Loucy (cell line): ENCODE results near the gene INPP5J.

ENCODE experiments used
- H2AFZ ChIP-seq: fragments of 200-600 bp; sonication (generic); 2 replicates; pipeline ENCODE4 v1.6.0; 2016; ENCODE audit warnings: antibody characterized with exemption, mild to moderate bottlenecking, low read length, moderate library complexity
- H3F3A ChIP-seq: fragments of 200-600 bp; 2 replicates; pipeline ENCODE4 v1.6.0; 2016; ENCODE audit warnings: antibody characterized with exemption, low read depth, mild to moderate bottlenecking
- H3K27me3 ChIP-seq: fragments of 200-600 bp; sonication (generic); 2 replicates; pipeline ENCODE4 v1.6.1; 2014; ENCODE audit warnings: low read length, mild to moderate bottlenecking; ENCODE audit not compliant: insufficient read depth, poor library complexity, severe bottlenecking
- H3K36me3 ChIP-seq: fragments of 200-600 bp; sonication (generic); 2 replicates; pipeline ENCODE4 v1.6.1; 2016; ENCODE audit warnings: low read length; ENCODE audit not compliant: insufficient read depth
- H3K4me1 ChIP-seq: fragments of 200-600 bp; sonication (generic); 2 replicates; pipeline ENCODE4 v1.5.1; 2014; ENCODE audit warnings: low read length, mild to moderate bottlenecking; ENCODE audit not compliant: insufficient read depth, poor library complexity, severe bottlenecking
- H3K4me2 ChIP-seq: fragments of 200-600 bp; sonication (generic); 2 replicates; pipeline ENCODE4 v1.6.0; 2014; ENCODE audit warnings: antibody characterized with exemption, low read length, low read depth, mild to moderate bottlenecking; ENCODE audit not compliant: poor library complexity, severe bottlenecking
- H3K4me3 ChIP-seq: fragments of 200-600 bp; sonication (generic); 2 replicates; pipeline ENCODE4 v1.5.1; 2014; ENCODE audit warnings: low read length, mild to moderate bottlenecking, mixed read lengths; ENCODE audit not compliant: poor library complexity, severe bottlenecking
- H3K79me2 ChIP-seq: fragments of 200-600 bp; sonication (generic); 2 replicates; pipeline ENCODE4 v1.6.1; 2014; ENCODE audit warnings: low read length; ENCODE audit not compliant: insufficient read depth
- H3K9ac ChIP-seq: fragments of 200-600 bp; sonication (generic); 2 replicates; pipeline ENCODE4 v1.6.0; 2014; ENCODE audit warnings: mild to moderate bottlenecking, low read depth, low read length, moderate library complexity; ENCODE audit not compliant: poor library complexity, severe bottlenecking
- H3K9me2 ChIP-seq: fragments of 200-600 bp; sonication (generic); replicated peaks from 2 replicates; pipeline ENCODE4 v1.6.1; 2016; ENCODE audit warnings: low read depth, low read length, mixed read lengths
- H3K9me3 ChIP-seq: fragments of 200-600 bp; sonication (generic); 2 replicates; pipeline ENCODE4 v1.6.1; 2014; ENCODE audit warnings: mild to moderate bottlenecking, antibody characterized with exemption, low read length, low read depth; ENCODE audit not compliant: insufficient read depth
- H4K20me1 ChIP-seq: fragments of 200-600 bp; sonication (generic); 2 replicates; pipeline ENCODE4 v1.6.0; 2014; ENCODE audit warnings: antibody characterized with exemption, low read length, mild to moderate bottlenecking; ENCODE audit not compliant: insufficient read depth, poor library complexity, severe bottlenecking
- EZH2phosphoT487 ChIP-seq: fragments of 200-600 bp; IDR thresholded peaks from 2 replicates; pipeline ENCODE4 v1.6.1; 2018; ENCODE audit warnings: antibody characterized with exemption, mild to moderate bottlenecking, moderate library complexity, borderline replicate concordance
- TF ChIP-seq, protein P1 (sequence below): fragments of 200-600 bp; sonication (generic); conservative IDR thresholded peaks from 2 replicates; pipeline ENCODE4 v1.5.1; 2014; ENCODE audit warnings: mild to moderate bottlenecking, antibody characterized with exemption, low read length

INPP5J gene

DNA sequence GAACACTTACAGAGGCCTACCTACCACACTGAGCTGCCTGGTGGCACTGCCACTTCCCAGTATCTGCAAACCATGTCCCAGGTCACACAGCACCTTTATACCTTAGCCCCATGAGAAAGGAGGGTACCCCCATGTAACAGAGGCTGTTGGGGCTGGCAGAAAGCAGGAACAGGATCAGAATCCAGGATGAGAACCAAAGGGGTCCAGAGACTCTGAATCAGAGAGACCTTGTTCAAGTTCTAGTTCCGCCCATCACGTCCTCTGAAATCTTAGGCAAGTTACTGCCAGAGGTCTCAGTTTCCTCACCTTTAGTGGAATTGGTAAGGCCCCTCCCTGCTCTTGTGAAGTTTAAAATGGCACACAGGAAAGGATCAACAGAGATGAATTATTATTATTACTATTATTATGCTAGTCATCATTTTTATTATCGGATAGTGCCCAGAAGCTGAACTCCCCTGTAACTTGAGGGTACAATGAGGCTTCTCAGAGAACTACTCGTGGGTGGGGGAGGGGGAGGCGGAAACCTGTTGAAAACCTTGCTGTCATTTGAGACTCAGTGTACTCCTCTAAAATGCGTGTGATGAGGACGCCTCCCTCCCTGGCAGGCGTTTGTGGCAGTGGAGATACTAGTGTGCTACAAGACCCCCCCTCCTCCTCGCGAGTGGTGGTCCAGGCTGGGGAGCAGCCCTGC lies 24.7 kb upstream of the INPP5J start:
- H3F3A ChIP-seq: no peaks in the 10 kb centered on the region
- H3K9me3 ChIP-seq: no peaks in the 10 kb centered on the region
- H3K79me2 ChIP-seq: no peaks in the 10 kb centered on the region
- H3K27me3 ChIP-seq: no peaks in the 10 kb centered on the region
- no peak for TF ChIP-seq EZH2phosphoT487
- TF ChIP-seq, protein P1, sequence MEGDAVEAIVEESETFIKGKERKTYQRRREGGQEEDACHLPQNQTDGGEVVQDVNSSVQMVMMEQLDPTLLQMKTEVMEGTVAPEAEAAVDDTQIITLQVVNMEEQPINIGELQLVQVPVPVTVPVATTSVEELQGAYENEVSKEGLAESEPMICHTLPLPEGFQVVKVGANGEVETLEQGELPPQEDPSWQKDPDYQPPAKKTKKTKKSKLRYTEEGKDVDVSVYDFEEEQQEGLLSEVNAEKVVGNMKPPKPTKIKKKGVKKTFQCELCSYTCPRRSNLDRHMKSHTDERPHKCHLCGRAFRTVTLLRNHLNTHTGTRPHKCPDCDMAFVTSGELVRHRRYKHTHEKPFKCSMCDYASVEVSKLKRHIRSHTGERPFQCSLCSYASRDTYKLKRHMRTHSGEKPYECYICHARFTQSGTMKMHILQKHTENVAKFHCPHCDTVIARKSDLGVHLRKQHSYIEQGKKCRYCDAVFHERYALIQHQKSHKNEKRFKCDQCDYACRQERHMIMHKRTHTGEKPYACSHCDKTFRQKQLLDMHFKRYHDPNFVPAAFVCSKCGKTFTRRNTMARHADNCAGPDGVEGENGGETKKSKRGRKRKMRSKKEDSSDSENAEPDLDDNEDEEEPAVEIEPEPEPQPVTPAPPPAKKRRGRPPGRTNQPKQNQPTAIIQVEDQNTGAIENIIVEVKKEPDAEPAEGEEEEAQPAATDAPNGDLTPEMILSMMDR: no peak
- H3K4me1 ChIP-seq: no peaks in the 10 kb centered on the region
- H3K4me2 ChIP-seq: no peak overlapping the region
- no peaks in the 10 kb centered on the region for H3K9me2 ChIP-seq
- H3K4me3 ChIP-seq: no peak overlapping the region
- no peak overlapping the region for H2AFZ ChIP-seq
- H4K20me1 ChIP-seq: no peaks in the 10 kb centered on the region
- H3K9ac ChIP-seq: no peak overlapping the region
- peaks cover 39% of the 10 kb centered on the region; the same call in 1 of the 2 replicates for H3K36me3 ChIP-seq

DNA sequence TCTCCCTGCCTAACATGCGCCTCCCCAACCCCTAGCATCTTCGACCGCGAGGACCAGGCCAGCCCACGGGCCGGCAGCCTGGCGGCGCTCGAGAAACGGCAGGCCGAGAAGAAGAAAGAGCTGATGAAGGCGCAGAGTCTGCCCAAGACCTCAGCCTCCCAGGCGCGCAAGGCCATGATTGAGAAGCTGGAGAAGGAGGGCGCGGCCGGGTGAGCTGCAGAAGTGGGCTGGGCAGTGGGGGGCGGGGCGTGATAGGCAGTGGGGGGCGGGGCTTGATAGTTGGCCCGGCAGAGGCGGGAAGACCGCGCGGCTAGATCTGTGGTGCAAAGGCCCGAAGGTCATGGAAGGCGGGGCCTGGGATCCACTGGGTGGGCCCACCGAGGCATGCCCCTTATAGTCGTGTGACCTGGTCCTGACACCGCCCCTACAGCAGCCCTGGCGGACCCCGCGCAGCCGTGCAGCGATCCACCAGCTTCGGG lies 24.1 kb upstream of the INPP5J start:
- H3K4me2 ChIP-seq: no peak overlapping the region
- H3K9me2 ChIP-seq: no peaks in the 10 kb centered on the region
- no peak overlapping the region for H3K4me3 ChIP-seq
- no peaks in the 10 kb centered on the region for H3K79me2 ChIP-seq
- H3K9me3 ChIP-seq: no peaks in the 10 kb centered on the region
- TF ChIP-seq, protein P1: no peak
- TF ChIP-seq EZH2phosphoT487: no peak
- peaks cover 1% of the 10 kb centered on the region for H3K4me1 ChIP-seq
- H3K9ac ChIP-seq: no peak overlapping the region
- H3K27me3 ChIP-seq: no peaks in the 10 kb centered on the region
- no peaks in the 10 kb centered on the region for H3F3A ChIP-seq
- H3K36me3 ChIP-seq: peaks cover 38% of the 10 kb centered on the region; the same call in 1 of the 2 replicates
- H4K20me1 ChIP-seq: no peaks in the 10 kb centered on the region
- H2AFZ ChIP-seq: no peak overlapping the region

DNA sequence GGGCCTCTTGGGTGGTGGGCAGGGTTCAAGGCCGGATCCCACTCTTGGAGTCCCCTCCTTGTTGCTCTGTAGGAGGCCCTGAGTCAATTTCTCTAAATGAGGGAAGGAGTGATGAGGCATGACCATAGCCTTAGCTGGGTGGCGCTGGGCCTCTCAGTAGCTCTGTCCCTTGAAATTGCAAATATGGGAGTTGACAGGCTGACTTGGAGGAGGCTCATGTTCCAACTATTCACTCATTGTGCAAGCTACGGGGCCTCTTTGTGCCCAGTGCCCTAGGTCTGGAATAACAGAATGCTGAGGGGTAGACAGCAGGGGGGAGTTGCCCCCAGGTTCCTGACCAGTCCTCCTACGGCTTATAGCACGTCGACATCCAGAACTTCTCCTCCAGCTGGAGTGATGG lies 23.4 kb upstream of the INPP5J start:
- Histone ChIP-seq H3F3A (no peaks in the 10 kb centered on the region), H3K4me1 (peaks cover 3% of the 10 kb centered on the region), H3K9me2 (no peaks in the 10 kb centered on the region), H4K20me1 (no peaks in the 10 kb centered on the region), H3K79me2 (no peaks in the 10 kb centered on the region), H3K9ac (no peak overlapping the region), H3K4me2 (no peak overlapping the region), H3K4me3 (no peak overlapping the region), H3K9me3 (no peaks in the 10 kb centered on the region), H2AFZ (no peak overlapping the region), H3K27me3 (no peaks in the 10 kb centered on the region), H3K36me3 (peaks cover 38% of the 10 kb centered on the region; the same call in 1 of the 2 replicates)
- TF ChIP-seq, protein P1: no peak
- TF ChIP-seq EZH2phosphoT487: no peak
